Upper lobe of right lung (tissue), 1 donor: ENCODE measurements around the gene KIF6. TPM values are rescaled to one million over a fixed set of nuclear protein-coding genes. Genes with fewer than 3 reads are reported as not detected.

ENCODE experiments used
- ATAC-seq: fragments of 200-7000 bp; cut with Tn5 transposase; one replicate; pipeline ENCODE4 v1.9.1; 2020; ENCODE audit warnings: mild to moderate bottlenecking, moderate library complexity
- DNase-seq: peaks from one replicate; pipeline ENCODE4 v3.0.0-alpha.2; 2020
- H3K27ac ChIP-seq: fragments of 200-600 bp; one replicate; pipeline ENCODE4 v1.8.0; 2022
- H3K27me3 ChIP-seq: fragments of 200-600 bp; one replicate; pipeline ENCODE4 v1.8.0; 2022; ENCODE audit warnings: mild to moderate bottlenecking
- H3K36me3 ChIP-seq: fragments of 200-600 bp; one replicate; pipeline ENCODE4 v1.8.0; 2022
- H3K4me1 ChIP-seq: fragments of 200-600 bp; one replicate; pipeline ENCODE4 v1.8.0; 2022
- H3K4me3 ChIP-seq: fragments of 200-600 bp; one replicate; pipeline ENCODE4 v1.8.0; 2022; ENCODE audit warnings: mild to moderate bottlenecking
- H3K9me3 ChIP-seq: fragments of 200-600 bp; one replicate; pipeline ENCODE4 v1.8.0; 2022
- intact Hi-C: fragments of 100-400 bp; cut with DNase I; formaldehyde crosslinking; loops from one replicate; pipeline ENCODE4 v1.11.0; 2022
- total RNA-seq: library from RNA; stranded (reverse); fragmentation: NEBNext Ultra II Directional; extraction: Animal tissue kit (Norgen Biotek cat#: 25700); gene quantifications from one replicate; pipeline ENCODE4 v1.2.1, GENCODE V29; 2021
- TF ChIP-seq, protein P1 (sequence below): fragments of 200-600 bp; IDR thresholded peaks from one replicate; pipeline ENCODE4 v1.8.0; 2022; ENCODE audit warnings: antibody characterized with exemption
- donor health status: DM: no; HTN: yes; CAD: no; lungs with severe emphysema.

The KIF6 gene
- total RNA-seq, 1 donor from 2014 or later, result 0.49 TPM

DNA sequence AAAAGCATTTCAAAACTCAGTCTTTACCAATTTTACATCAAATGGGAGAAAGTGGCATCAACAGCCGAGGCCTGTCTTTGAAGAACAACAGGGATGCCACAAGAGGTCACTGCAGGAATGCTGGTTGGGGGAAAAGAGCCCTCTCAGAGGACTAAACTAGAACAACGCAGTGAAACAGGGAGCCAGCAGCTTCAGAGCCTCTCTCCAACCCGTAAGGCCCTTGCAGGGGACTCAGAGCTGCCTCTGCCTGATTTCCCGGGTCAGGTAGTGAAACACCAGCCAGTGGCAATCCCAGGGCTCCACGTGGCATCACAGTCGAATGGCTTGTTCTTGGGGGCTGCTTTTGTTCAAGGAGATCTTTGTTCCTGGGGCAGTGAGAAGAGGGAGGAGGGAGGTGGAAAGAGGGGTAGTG, 347.7 kb downstream of the KIF6 start:
- H3K36me3 ChIP-seq, result no peaks in the 10 kb centered on the region
- no peaks in the 10 kb centered on the region for H3K27me3 ChIP-seq
- H3K4me3 ChIP-seq, result no peak overlapping the region
- TF ChIP-seq, protein P1, sequence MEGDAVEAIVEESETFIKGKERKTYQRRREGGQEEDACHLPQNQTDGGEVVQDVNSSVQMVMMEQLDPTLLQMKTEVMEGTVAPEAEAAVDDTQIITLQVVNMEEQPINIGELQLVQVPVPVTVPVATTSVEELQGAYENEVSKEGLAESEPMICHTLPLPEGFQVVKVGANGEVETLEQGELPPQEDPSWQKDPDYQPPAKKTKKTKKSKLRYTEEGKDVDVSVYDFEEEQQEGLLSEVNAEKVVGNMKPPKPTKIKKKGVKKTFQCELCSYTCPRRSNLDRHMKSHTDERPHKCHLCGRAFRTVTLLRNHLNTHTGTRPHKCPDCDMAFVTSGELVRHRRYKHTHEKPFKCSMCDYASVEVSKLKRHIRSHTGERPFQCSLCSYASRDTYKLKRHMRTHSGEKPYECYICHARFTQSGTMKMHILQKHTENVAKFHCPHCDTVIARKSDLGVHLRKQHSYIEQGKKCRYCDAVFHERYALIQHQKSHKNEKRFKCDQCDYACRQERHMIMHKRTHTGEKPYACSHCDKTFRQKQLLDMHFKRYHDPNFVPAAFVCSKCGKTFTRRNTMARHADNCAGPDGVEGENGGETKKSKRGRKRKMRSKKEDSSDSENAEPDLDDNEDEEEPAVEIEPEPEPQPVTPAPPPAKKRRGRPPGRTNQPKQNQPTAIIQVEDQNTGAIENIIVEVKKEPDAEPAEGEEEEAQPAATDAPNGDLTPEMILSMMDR, result peak; percentile 62
- intact Hi-C loops, result no loop called here
- no peaks in the 10 kb centered on the region for H3K9me3 ChIP-seq
- peaks cover 12% of the 10 kb centered on the region for H3K4me1 ChIP-seq
- DNase-seq (no peak), ATAC-seq (peak; percentile 90)
- no peak overlapping the region for H3K27ac ChIP-seq

DNA sequence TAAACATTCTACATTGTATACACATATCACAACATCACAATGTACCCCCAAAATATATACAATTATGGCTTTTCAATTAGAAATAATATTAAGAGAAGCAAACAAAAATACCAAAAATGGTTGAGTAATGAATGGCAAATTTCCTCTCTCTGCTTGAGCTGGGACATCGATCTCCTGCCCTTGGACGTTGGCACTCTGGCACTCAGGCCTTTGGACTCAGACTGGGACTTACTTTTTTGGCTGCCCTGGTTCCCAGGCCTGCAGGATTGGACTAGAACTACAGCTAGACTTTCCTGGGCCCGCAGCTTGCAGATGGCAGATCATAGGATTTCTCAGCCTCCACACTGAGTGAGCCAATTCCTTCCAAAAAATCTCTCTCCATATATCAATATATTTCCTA, 349.8 kb downstream of the KIF6 start:
- no peaks in the 10 kb centered on the region for H3K9me3 ChIP-seq
- no peak for ATAC-seq
- H3K27me3 ChIP-seq, result no peaks in the 10 kb centered on the region
- intact Hi-C loops, result no loop called here
- no peak overlapping the region for H3K27ac ChIP-seq
- peaks cover 12% of the 10 kb centered on the region for H3K4me1 ChIP-seq
- H3K4me3 ChIP-seq, result no peak overlapping the region
- TF ChIP-seq, protein P1, result no peak
- DNase-seq, result no peak
- no peaks in the 10 kb centered on the region for H3K36me3 ChIP-seq

DNA sequence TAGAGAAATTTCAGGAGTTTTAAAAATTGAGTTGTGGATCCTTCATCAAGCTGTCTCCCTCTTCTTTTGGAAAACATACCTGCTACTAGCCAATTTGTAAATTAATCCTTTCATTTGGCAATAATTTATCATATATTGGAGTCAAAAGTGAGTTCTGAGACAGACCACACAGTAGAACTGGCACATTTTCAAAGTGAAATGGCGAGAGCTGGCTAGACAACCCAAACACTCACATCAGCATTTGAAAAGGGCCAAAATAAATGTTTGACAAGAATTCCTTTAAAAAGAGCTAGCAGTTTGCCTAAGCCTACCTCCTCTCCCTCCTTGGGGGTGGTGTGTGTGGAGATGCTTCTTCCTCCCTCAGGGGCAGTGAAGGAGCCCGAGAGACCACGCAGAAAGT, 354.8 kb downstream of the KIF6 start:
- DNase-seq (no peak), ATAC-seq (no peak)
- intact Hi-C loops, result no loop called here
- H3K27ac ChIP-seq, result no peak overlapping the region
- H3K36me3 ChIP-seq, result no peaks in the 10 kb centered on the region
- H3K9me3 ChIP-seq, result no peaks in the 10 kb centered on the region
- no peaks in the 10 kb centered on the region for H3K4me1 ChIP-seq
- H3K4me3 ChIP-seq, result no peak overlapping the region
- TF ChIP-seq, protein P1, result no peak
- no peaks in the 10 kb centered on the region for H3K27me3 ChIP-seq

DNA sequence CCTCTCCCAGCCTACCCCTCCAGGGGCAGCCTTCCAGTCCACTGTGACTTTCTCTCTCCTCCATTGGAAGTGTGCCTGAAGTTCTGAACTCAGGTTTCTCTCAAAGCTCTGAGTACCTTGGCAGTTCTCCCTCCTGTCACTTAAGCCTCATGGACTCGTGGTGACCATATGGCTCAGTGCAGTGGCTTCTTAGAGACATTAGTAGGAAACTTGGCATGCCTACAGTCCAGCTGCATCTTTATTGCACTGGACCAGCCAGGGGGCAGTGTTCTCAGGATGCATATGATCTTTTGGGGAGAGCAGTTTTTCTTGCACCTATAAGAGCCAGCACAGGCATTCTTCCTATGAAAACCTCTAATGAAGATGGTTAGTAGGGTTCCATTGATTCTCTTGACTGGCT, 355.2 kb downstream of the KIF6 start:
- Histone ChIP-seq H3K4me1 (no peaks in the 10 kb centered on the region), H3K27me3 (no peaks in the 10 kb centered on the region), H3K27ac (no peak overlapping the region), H3K9me3 (no peaks in the 10 kb centered on the region), H3K4me3 (no peak overlapping the region), H3K36me3 (no peaks in the 10 kb centered on the region)
- ATAC-seq (no peak), DNase-seq (no peak)
- TF ChIP-seq, protein P1, result peak; percentile 7
- intact Hi-C loops, result no loop called here

DNA sequence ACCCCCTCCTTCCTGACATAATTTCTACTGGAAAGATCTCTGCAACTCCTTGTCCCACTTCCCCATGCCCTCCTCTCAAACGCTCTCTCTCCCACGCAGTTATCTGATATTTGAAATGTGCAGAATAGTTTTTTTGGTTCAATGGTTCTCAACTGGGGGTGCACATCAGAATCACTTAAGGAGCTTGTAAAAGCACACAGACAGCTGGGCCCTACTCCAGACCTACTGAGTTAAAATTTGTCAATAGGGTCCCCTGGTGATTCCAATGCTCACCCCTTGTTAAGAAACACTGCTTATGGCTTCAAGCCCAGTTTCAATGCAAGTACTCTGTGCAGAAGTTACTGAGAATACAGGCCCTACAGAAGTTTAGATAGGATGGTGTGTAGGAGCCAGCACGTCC, 357.5 kb downstream of the KIF6 start:
- Histone ChIP-seq H3K4me1 (no peaks in the 10 kb centered on the region), H3K9me3 (no peaks in the 10 kb centered on the region), H3K27me3 (no peaks in the 10 kb centered on the region), H3K4me3 (no peak overlapping the region), H3K27ac (no peak overlapping the region), H3K36me3 (no peaks in the 10 kb centered on the region)
- no peak for ATAC-seq
- no peak for DNase-seq
- TF ChIP-seq, protein P1, result no peak
- intact Hi-C loops, result no loop called here

DNA sequence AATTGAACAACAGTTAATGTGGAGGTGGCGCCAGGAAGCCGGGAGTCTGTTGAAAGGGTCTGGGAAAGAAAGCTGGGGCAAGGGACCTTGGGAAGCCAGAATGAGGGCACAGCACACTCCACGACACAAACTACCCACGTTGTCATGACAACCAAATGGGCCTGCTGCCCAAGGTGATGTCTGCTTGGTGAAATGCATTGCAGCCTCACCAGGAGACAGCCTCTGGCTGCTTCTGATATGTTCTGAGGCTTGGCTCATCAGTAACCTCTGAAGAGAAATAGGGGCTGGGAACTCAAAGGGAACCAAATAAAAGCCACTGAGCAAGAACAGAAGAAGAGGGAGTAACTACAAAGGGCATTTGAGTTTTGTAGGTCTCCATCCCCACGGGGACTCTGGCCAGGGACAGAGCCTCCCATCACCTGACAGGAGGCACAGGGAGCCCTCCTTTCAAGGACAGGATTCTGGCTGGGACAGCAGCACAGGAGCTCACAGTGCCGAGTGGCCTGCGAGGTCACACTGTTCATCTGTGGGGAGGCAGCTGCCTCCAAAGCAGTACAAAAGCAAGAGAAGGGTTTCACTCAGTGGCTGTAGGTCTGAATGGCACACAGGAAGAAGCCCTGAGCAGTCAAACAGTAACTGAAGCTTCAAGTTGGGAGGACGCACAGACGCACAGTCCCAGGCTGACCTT, 358.1 kb downstream of the KIF6 start:
- Histone ChIP-seq H3K27me3 (no peaks in the 10 kb centered on the region), H3K27ac (no peak overlapping the region), H3K4me3 (no peak overlapping the region), H3K4me1 (no peaks in the 10 kb centered on the region), H3K9me3 (no peaks in the 10 kb centered on the region), H3K36me3 (no peaks in the 10 kb centered on the region)
- no peak for DNase-seq
- no peak for ATAC-seq
- intact Hi-C loops, result no loop called here
- TF ChIP-seq, protein P1, result no peak
